ENCODE results near the gene MRPL27.

MRPL27 gene

DNA sequence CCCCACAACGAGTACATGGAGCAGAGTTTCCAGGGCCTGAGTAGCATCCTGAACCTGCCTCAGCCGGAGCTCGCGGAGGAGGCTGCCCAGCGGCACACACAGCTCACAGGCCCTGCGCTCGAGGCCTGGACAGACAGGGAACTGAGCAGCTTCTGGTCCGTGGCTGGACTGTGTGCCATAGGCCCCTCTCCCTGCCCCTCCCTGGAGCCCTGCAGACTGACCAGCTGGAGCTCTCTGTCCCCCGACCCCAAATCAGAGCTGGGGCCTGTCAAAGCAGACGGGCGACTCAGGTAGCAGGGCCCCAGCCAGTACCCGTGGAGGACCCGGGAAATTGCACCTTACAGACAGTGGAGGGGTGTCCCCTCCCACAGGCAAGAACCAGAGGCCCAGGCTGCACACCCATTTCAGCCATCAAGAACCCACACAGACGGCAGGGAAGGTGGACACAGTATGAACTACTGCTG, 13.0 kb downstream of the MRPL27 start:
- Histone ChIP-seq H3K4me3 (ENCODE audit: low read depth, low read length) (no peak overlapping the region), H3K9me3 (no peaks in the 10 kb centered on the region), H3K4me1 (peaks cover 10% of the 10 kb centered on the region), H3K27me3 (no peaks in the 10 kb centered on the region), H3K36me3 (peaks cover 35% of the 10 kb centered on the region)
- DNase-seq: no peak
- TF ChIP-seq, protein P1, sequence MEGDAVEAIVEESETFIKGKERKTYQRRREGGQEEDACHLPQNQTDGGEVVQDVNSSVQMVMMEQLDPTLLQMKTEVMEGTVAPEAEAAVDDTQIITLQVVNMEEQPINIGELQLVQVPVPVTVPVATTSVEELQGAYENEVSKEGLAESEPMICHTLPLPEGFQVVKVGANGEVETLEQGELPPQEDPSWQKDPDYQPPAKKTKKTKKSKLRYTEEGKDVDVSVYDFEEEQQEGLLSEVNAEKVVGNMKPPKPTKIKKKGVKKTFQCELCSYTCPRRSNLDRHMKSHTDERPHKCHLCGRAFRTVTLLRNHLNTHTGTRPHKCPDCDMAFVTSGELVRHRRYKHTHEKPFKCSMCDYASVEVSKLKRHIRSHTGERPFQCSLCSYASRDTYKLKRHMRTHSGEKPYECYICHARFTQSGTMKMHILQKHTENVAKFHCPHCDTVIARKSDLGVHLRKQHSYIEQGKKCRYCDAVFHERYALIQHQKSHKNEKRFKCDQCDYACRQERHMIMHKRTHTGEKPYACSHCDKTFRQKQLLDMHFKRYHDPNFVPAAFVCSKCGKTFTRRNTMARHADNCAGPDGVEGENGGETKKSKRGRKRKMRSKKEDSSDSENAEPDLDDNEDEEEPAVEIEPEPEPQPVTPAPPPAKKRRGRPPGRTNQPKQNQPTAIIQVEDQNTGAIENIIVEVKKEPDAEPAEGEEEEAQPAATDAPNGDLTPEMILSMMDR (IDR thresholded peaks at IDR 0.05; ENCODE audit: low read depth, low read length): no peak

DNA sequence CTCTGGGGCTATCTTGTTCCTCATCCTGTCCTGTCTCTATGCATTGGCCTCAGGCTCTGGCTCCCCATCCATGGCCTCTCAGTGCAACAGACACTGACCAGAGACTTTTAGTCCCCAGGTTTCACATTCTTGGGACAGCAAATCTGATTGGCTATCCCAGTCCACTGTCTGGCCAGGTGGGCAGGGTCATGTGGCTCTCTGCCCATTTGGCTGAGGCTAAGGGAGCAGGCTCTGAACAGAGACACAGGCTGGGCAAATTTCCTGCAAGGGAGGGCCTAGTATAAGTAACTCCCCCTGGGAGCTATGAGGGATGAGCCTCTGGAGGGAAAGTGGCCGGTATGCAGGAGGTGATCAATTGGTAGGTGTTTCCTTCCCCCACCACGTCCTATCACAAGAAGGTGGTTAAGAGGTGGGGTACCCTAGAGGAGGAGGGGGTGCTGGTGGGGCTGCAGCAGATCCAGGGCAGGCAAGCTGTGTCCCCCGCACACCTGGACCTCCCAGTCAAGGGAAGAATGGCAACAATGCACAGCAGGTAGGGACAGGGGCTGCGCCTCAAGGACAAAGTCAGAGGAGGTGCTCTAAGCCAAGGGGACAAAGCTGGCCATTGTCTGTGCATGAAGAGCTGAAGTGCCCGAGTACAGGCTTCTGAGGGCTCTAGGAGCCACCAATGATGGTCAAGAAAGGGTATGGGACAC, 13.8 kb downstream of the MRPL27 start:
- DNase-seq: no peak
- H3K36me3 ChIP-seq: peaks cover 40% of the 10 kb centered on the region
- peaks cover 10% of the 10 kb centered on the region for H3K4me1 ChIP-seq
- H3K4me3 ChIP-seq (ENCODE audit: low read depth, low read length): no peak overlapping the region
- no peaks in the 10 kb centered on the region for H3K9me3 ChIP-seq
- TF ChIP-seq, protein P1 (IDR thresholded peaks at IDR 0.05; ENCODE audit: low read depth, low read length): no peak
- no peaks in the 10 kb centered on the region for H3K27me3 ChIP-seq

DNA sequence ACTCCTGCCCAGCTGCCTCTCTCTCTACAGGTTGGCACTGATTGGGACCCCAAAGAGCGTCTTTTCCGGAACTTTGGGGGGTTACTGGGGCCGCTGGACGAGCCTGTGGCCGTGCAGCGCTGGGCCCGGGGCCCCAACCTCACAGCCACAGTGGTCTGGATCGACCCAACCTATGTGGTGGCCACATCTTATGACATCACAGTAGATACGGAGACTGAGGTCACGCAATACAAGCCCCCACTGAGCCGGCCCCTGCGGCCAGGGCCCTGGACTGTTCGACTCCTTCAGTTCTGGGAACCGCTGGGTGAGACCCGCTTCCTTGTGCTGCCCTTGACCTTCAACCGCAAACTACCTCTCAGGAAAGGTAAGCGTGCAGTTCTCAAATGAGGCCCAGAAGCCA, 14.8 kb downstream of the MRPL27 start:
- Histone ChIP-seq H3K27me3 (no peaks in the 10 kb centered on the region), H3K36me3 (peaks cover 45% of the 10 kb centered on the region), H3K4me3 (ENCODE audit: low read depth, low read length) (no peak overlapping the region), H3K4me1 (peaks cover under 1% of the 10 kb centered on the region; the same call in 1 of the 2 replicates), H3K9me3 (no peaks in the 10 kb centered on the region)
- TF ChIP-seq, protein P1 (IDR thresholded peaks at IDR 0.05; ENCODE audit: low read depth, low read length): no peak
- no peak for DNase-seq

DNA sequence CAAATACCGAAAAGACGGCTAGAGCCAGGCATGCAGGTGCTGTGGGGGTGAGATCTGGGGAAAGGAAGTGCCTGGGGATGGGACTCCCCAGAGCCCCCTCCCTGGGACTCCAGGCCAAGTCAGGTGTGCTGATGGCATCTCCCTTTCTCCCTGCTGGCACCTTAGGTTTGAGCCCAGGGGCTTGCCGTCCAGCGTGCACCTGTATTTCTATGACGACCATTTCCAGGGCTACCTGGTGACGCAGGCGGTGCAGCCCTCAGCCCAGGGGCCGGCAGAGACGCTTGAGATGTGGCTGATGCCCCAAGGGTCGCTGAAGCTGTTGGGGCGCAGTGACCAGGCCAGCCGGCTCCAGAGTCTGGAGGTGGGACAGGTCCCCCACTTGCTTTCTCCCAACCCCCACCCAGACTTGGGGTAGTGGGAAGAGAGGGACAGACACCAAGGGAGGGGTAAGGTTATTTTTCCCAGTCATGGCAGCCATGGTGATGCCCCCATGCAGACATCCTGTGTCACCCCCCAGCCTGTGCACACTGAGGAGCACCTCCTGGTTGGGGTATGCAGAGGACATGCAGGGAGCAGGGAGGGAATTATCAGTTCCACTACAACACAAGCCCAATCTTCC, 16.0 kb downstream of the MRPL27 start:
- Histone ChIP-seq H3K9me3 (no peaks in the 10 kb centered on the region), H3K27me3 (no peaks in the 10 kb centered on the region), H3K36me3 (peaks cover 45% of the 10 kb centered on the region), H3K4me1 (no peaks in the 10 kb centered on the region), H3K4me3 (ENCODE audit: low read depth, low read length) (no peak overlapping the region)
- no peak for DNase-seq
- TF ChIP-seq, protein P1 (IDR thresholded peaks at IDR 0.05; ENCODE audit: low read depth, low read length): no peak

DNA sequence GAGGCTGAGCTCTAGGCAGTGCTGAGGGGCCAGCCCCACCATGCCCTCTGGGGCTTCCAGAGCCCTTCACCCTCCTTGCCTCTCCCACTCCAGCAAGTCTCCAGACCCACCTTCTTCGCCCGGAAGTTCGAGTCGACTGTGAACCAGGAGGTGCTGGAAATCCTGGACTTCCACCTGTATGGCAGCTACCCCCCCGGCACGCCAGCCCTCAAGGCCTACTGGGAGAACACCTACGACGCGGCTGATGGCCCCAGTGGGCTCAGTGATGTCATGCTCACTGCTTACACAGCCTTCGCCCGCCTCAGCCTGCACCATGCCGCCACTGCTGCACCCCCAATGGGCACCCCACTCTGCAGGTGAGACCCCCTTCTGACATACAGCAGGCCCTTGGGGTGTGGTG, 16.6 kb downstream of the MRPL27 start:
- H3K4me3 ChIP-seq (ENCODE audit: low read depth, low read length): no peak overlapping the region
- H3K27me3 ChIP-seq: no peaks in the 10 kb centered on the region
- no peak for DNase-seq
- no peaks in the 10 kb centered on the region for H3K4me1 ChIP-seq
- H3K9me3 ChIP-seq: no peaks in the 10 kb centered on the region
- peaks cover 45% of the 10 kb centered on the region for H3K36me3 ChIP-seq
- TF ChIP-seq, protein P1 (IDR thresholded peaks at IDR 0.05; ENCODE audit: low read depth, low read length): no peak

DNA sequence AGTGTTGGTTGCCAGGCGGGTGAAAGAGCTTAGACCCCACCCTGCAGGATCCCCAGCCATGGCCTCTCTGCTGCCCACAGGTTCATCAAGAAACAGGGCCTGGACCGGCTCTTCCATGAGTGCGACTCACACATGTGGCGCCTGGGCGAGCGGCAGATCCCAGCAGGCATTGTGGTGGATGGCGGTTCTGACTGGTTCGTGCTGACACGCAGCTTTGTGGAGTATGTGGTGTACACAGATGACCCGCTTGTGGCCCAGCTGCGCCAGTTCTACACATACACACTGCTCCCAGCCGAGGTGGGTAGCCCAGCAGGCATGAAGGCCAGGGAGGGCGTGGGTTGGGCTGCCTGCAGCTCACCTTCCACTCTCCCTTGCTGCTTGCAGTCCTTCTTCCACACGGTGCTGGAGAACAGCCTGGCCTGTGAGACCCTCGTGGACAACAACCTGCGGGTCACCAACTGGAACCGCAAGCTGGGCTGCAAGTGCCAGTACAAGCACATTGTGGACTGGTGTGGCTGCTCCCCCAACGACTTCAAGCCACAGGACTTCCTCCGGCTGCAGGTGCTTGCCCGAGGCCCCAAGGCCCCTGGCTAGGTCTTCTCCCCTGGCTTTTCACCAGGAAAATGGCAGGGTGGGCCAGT, 17.2 kb downstream of the MRPL27 start:
- Histone ChIP-seq H3K36me3 (peaks cover 45% of the 10 kb centered on the region), H3K4me3 (ENCODE audit: low read depth, low read length) (no peak overlapping the region), H3K4me1 (no peaks in the 10 kb centered on the region), H3K9me3 (no peaks in the 10 kb centered on the region), H3K27me3 (no peaks in the 10 kb centered on the region)
- DNase-seq: no peak
- TF ChIP-seq, protein P1 (IDR thresholded peaks at IDR 0.05; ENCODE audit: low read depth, low read length): no peak

Measured in BE2C (cell line).